Right lobe of liver (tissue), 6 donors: ENCODE results near the gene ARHGAP15. TPM values are rescaled to one million over a fixed set of nuclear protein-coding genes. Genes with fewer than 3 reads are reported as not detected.
A peak's percentile ranks its signal among the peaks of the same experiment; 100 is the strongest.

Experiments used
- ATAC-seq, 4 donors: fragments of 200-7000 bp; cut with Tn5 transposase; one replicate each; pipeline ENCODE4 v1.9.1; 2020; ENCODE audit warnings: mild to moderate bottlenecking in 4 of 4, moderate library complexity in 4 of 4
- DNase-seq, 3 donors: peaks; one replicate each; pipeline ENCODE4 v3.0.0-alpha.2; 2020
- H3K27ac ChIP-seq, 3 donors: fragments of 200-600 bp; one replicate each; pipeline ENCODE4 v1.8.0; 2022
- H3K27me3 ChIP-seq, 2 donors: fragments of 200-600 bp; one replicate each; pipeline ENCODE4 v1.8.0; 2022
- H3K36me3 ChIP-seq, 4 donors: fragments of 200-600 bp; sonication (generic) in 1 of 4; one replicate each; pipeline versions ENCODE4 v1.5.1 to v1.8.0; 2017 to 2022; ENCODE audit warnings: control low read depth in 1 of 4
- H3K4me1 ChIP-seq, 4 donors: fragments of 200-600 bp; sonication (generic) in 1 of 4; one replicate each; pipeline versions ENCODE4 v1.5.1 to v1.8.0; 2017 to 2022; ENCODE audit warnings: control low read depth in 1 of 4
- H3K4me3 ChIP-seq, 3 donors: fragments of 200-600 bp; one replicate each; pipeline ENCODE4 v1.8.0; 2022
- H3K9me3 ChIP-seq, 4 donors: fragments of 200-600 bp; sonication (generic) in 1 of 4; one replicate each; pipeline versions ENCODE4 v1.5.1 to v1.8.0; 2017 to 2022; ENCODE audit warnings: control low read depth in 1 of 4
- CTCF ChIP-seq, 4 donors: fragments of 200-600 bp in 3 of 4; fragments of 450-650 bp in 1 of 4; IDR thresholded peaks; one replicate each; pipeline versions ENCODE4 v1.5.1 to v1.8.0; 2016 to 2022; ENCODE audit warnings: antibody characterized with exemption in 4 of 4, mild to moderate bottlenecking in 2 of 4
- POLR2A ChIP-seq: fragments of 450-650 bp; IDR thresholded peaks from one replicate; pipeline ENCODE4 v1.6.1; 2017; ENCODE audit warnings: antibody characterized with exemption, mild to moderate bottlenecking
- WGBS: methylation state at CpG from one replicate; pipeline ENCODE4 v1.1.6; 2018; ENCODE audit warnings: low coverage, low lambda C conversion rate; ENCODE audit not compliant: insufficient coverage; ENCODE audit errors: missing lambda C conversion rate; 5-methylcytosine and 5-hydroxymethylcytosine counted together
- intact Hi-C, 2 donors: fragments of 100-400 bp; cut with DNase I; formaldehyde crosslinking; loops; one replicate each; pipeline versions ENCODE4 v1.11.2 to v1.14.1; 2022
- total RNA-seq, 6 experiments: library from RNA; depleted of rRNA in 2 of 6; stranded (reverse); fragments of >200 nt in 2 of 6; fragmentation: NEBNext Ultra II Directional in 3 of 6; extraction: Animal tissue kit (Norgen Biotek cat#: 25700) in 3 of 6; gene quantifications; one replicate each; pipeline versions ENCODE4 v1.1.0 to v1.2.4, GENCODE V29; 2016 to 2023
- donor health status: DM: no; HTN: yes; CAD: no.
- donor health status: DM: no; HTN: no; CAD: no.
- donor health status: DM: no; HTN: no; CAD: no.
- donor health status: DM: no; HTN: yes; CAD: no.
- donor health status: DM: no; HTN: yes; CAD: no.

ARHGAP15 gene
- total RNA-seq, 6 experiments from 2014 or later, result 3.3 to 8.2 (median 6.6) TPM

GRCh38 chr2:143146366-143146765 is 17.1 kb downstream of the ARHGAP15 start:
- TF ChIP-seq POLR2A (no peak), CTCF (IDR thresholded peaks at IDR 0.05) (no peak)
- WGBS, result 30% methylated on average over 1 of the region's 1 CpG
- Histone ChIP-seq H3K4me1 (no peaks in the 10 kb centered on the region), H3K9me3 (no peaks in the 10 kb centered on the region), H3K4me3 (no peak overlapping the region), H3K36me3 (no peaks in the 10 kb centered on the region), H3K27me3 (no peaks in the 10 kb centered on the region), H3K27ac (no peak overlapping the region)
- intact Hi-C loops, result no loop called here
- ATAC-seq (peak in 2 of 4 donors; percentile 31 to 33), DNase-seq (no peak)

GRCh38 chr2:143146815-143147530 is 17.8 kb downstream of the ARHGAP15 start:
- intact Hi-C loops, result no loop called here
- no peak overlapping the region for H3K4me3 ChIP-seq
- no peaks in the 10 kb centered on the region for H3K27me3 ChIP-seq
- ATAC-seq, result peak in 1 of 4 donors; percentile 25
- 61% methylated on average over 7 of the region's 7 CpGs for WGBS
- H3K4me1 ChIP-seq, result no peaks in the 10 kb centered on the region
- no peak for DNase-seq
- TF ChIP-seq POLR2A (no peak), CTCF (IDR thresholded peaks at IDR 0.05) (no peak)
- no peaks in the 10 kb centered on the region for H3K9me3 ChIP-seq
- H3K36me3 ChIP-seq, result no peaks in the 10 kb centered on the region
- H3K27ac ChIP-seq, result no peak overlapping the region

- H3K36me3 ChIP-seq, result no peaks in the 10 kb centered on the region
- no peak overlapping the region for H3K4me3 ChIP-seq
- ATAC-seq (no peak), DNase-seq (no peak)
- no peaks in the 10 kb centered on the region for H3K4me1 ChIP-seq
- H3K9me3 ChIP-seq, result no peaks in the 10 kb centered on the region
- no peaks in the 10 kb centered on the region for H3K27me3 ChIP-seq
- intact Hi-C loops, result no loop called here
- H3K27ac ChIP-seq, result no peak overlapping the region
- TF ChIP-seq CTCF (IDR thresholded peaks at IDR 0.05) (no peak), POLR2A (no peak)
These were observed 18.8 kb downstream of the ARHGAP15 start for GRCh38 chr2:143148011-143148410.

- ATAC-seq, result no peak
- Histone ChIP-seq H3K36me3 (no peaks in the 10 kb centered on the region), H3K4me3 (no peak overlapping the region), H3K4me1 (no peaks in the 10 kb centered on the region), H3K27me3 (no peaks in the 10 kb centered on the region), H3K27ac (no peak overlapping the region), H3K9me3 (no peaks in the 10 kb centered on the region)
- 61% methylated on average over 5 of the region's 5 CpGs for WGBS
- intact Hi-C loops, result no loop called here
- TF ChIP-seq CTCF (IDR thresholded peaks at IDR 0.05) (no peak), POLR2A (no peak)
- DNase-seq, result no peak
These were observed 19.5 kb downstream of the ARHGAP15 start for GRCh38 chr2:143148757-143149156.
